Endothelial cell of umbilical vein (primary cell): ENCODE data around the gene ICAM1. TPM values are rescaled to one million over a fixed set of nuclear protein-coding genes. Genes with fewer than 3 reads are reported as not detected.

Source experiments
- BruUV-seq: library from RNA; stranded (reverse); fragments of 400-500 nt; replicated peaks from 2 replicates; lab custom pipeline; 2021; lab: Mats Ljungman, UMichigan
- CTCF ChIA-PET: fragments of 300-600, 350-600 bp; sonication (Branson Sonifier 250); formaldehyde crosslinking; loops from one replicate; lab custom pipeline; 2021; ENCODE audit warnings: antibody characterized with exemption, inconsistent platforms; lab: Charles Lee
- POLR2A ChIA-PET: fragments of 300-600, 350-600 bp; sonication (Branson Sonifier 250); formaldehyde crosslinking; loops from one replicate; lab custom pipeline; 2021; ENCODE audit warnings: antibody characterized with exemption, inconsistent platforms; lab: Charles Lee
- DNase-seq: peaks from one replicate; pipeline ENCODE4 v3.0.0-alpha.2; 2011; ENCODE audit warnings: low read depth, low spot score
- FAIRE-seq: peaks from 2 replicates; lab custom pipeline; 2011; peaks lifted over from hg19 to GRCh38; lab: Jason Lieb, UNC
- H2AFZ ChIP-seq: 2 replicates; pipeline ENCODE4 v1.6.0; 2012; ENCODE audit warnings: low read depth, low read length, control low read depth, inconsistent platforms
- H3K27ac ChIP-seq: 2 replicates; pipeline ENCODE4 v1.5.1; 2011; ENCODE audit warnings: low read depth, mild to moderate bottlenecking, control low read depth, low read length, moderate library complexity; ENCODE audit not compliant: insufficient read depth
- H3K27me3 ChIP-seq, 2 experiments: 2 replicates each; pipeline versions ENCODE4 v1.6.0 to v1.6.1; 2011; ENCODE audit warnings: low read length in 2 of 2, mixed read lengths in 1 of 2; ENCODE audit not compliant: control insufficient read depth in 2 of 2, insufficient read depth in 2 of 2
- H3K36me3 ChIP-seq, 2 experiments: 2 replicates in 1 of 2; 3 replicates in 1 of 2; pipeline ENCODE4 v1.5.1; 2011; ENCODE audit warnings: low read length in 2 of 2, mild to moderate bottlenecking in 1 of 2, moderate library complexity in 1 of 2; ENCODE audit not compliant: control insufficient read depth in 2 of 2, insufficient read depth in 2 of 2; ENCODE audit errors: extremely low read depth in 1 of 2
- H3K4me1 ChIP-seq: 3 replicates; pipeline ENCODE4 v1.5.1; 2011; ENCODE audit warnings: mild to moderate bottlenecking, low read length; ENCODE audit not compliant: control insufficient read depth, insufficient read depth; ENCODE audit errors: extremely low read depth
- H3K4me2 ChIP-seq: 2 replicates; pipeline ENCODE4 v1.6.1; 2011; ENCODE audit warnings: low read length, control low read depth, mixed read lengths; ENCODE audit not compliant: insufficient read depth
- H3K4me3 ChIP-seq, 3 experiments: fragments of 200-600 bp in 1 of 3; sonication (generic), shearing (Covaris generic) in 1 of 3; replicated peaks in 1 of 3; 2 replicates each; pipeline ENCODE4 v1.5.1; 2011 to 2016; ENCODE audit warnings: control low read depth in 3 of 3, low read length in 3 of 3, mild to moderate bottlenecking in 2 of 3, inconsistent platforms in 1 of 3, low read depth in 1 of 3, moderate library complexity in 1 of 3; ENCODE audit not compliant: insufficient read depth in 1 of 3
- H3K79me2 ChIP-seq: 2 replicates; pipeline ENCODE4 v1.6.0; 2012; ENCODE audit warnings: low read length, inconsistent platforms; ENCODE audit not compliant: control insufficient read depth, insufficient read depth
- H3K9ac ChIP-seq: replicated peaks from 2 replicates; pipeline ENCODE3; 2011; ENCODE audit warnings: low read length, control low read depth; ENCODE audit not compliant: insufficient read depth; ENCODE audit errors: extremely low read depth
- H3K9me1 ChIP-seq: replicated peaks from 3 replicates; pipeline ENCODE4 v1.6.0; 2011; ENCODE audit warnings: mild to moderate bottlenecking, low read length; ENCODE audit not compliant: control insufficient read depth, insufficient read depth; ENCODE audit errors: extremely low read depth
- H3K9me3 ChIP-seq: replicated peaks from 2 replicates; pipeline ENCODE4 v1.5.1; 2012; ENCODE audit warnings: low read length, inconsistent platforms; ENCODE audit not compliant: control insufficient read depth, insufficient read depth
- H4K20me1 ChIP-seq: replicated peaks from 2 replicates; pipeline ENCODE3; 2011; ENCODE audit warnings: mild to moderate bottlenecking, low read length; ENCODE audit not compliant: control insufficient read depth, insufficient read depth; ENCODE audit errors: extremely low read depth
- EZH2 ChIP-seq: IDR thresholded peaks from 2 replicates; pipeline ENCODE4 v1.6.1; 2012; ENCODE audit warnings: borderline replicate concordance, low read depth, mild to moderate bottlenecking, moderate library complexity, low read length, inconsistent platforms; ENCODE audit not compliant: severe bottlenecking
- FOS ChIP-seq: IDR thresholded peaks from 2 replicates; pipeline ENCODE4 v1.6.1; 2011; ENCODE audit warnings: mild to moderate bottlenecking, low read length, moderate library complexity, borderline replicate concordance; ENCODE audit not compliant: insufficient read depth
- GATA2 ChIP-seq: IDR thresholded peaks from 2 replicates; pipeline ENCODE4 v1.7.0; 2011; ENCODE audit warnings: low read depth, mild to moderate bottlenecking, moderate library complexity, mixed read lengths, low read length; ENCODE audit not compliant: insufficient read length, insufficient read depth
- JUN ChIP-seq: IDR thresholded peaks from 2 replicates; pipeline ENCODE4 v1.6.1; 2011; ENCODE audit warnings: borderline replicate concordance, low read depth; ENCODE audit not compliant: insufficient read length, insufficient read depth
- MYC ChIP-seq: IDR thresholded peaks from one replicate; pipeline ENCODE4 v1.6.1; 2011; ENCODE audit warnings: mild to moderate bottlenecking, low read depth, low read length
- POLR2A ChIP-seq: IDR thresholded peaks from 2 replicates; pipeline ENCODE4 v1.6.1; 2012; ENCODE audit warnings: low read depth, mild to moderate bottlenecking, control low read depth, low read length
- POLR2AphosphoS5 ChIP-seq: IDR thresholded peaks from 2 replicates; pipeline ENCODE4 v1.6.1; 2012; ENCODE audit warnings: low read depth, mild to moderate bottlenecking, control low read depth, low read length, moderate library complexity; ENCODE audit not compliant: insufficient read depth
- dilution Hi-C: fragments of 300-500 bp; cut with MboI; formaldehyde crosslinking; loops from one replicate; pipeline ENCODE4 v1.15.0; 2019; ENCODE audit warnings: low sequenced_read_pairs; ENCODE audit not compliant: extremely low pct_ligation_motif_present
- intact Hi-C: fragments of 100-400 bp; cut with micrococcal nuclease; formaldehyde crosslinking; loops from one replicate; pipeline ENCODE4 v1.10.0; 2022
- polyA plus RNA-seq, 4 experiments: library from polyadenylated mRNA; depleted of rRNA in 3 of 4; stranded (reverse) in 3 of 4; unstranded in 1 of 4; fragments of >200 nt; gene quantifications; 2 replicates each; pipeline versions ENCODE4 v1.2.1 to v1.2.3, GENCODE V29; 2011 to 2012; ENCODE audit warnings: missing spikeins in 1 of 4
- total RNA-seq: library from RNA; stranded (reverse); gene quantifications from 2 replicates; pipeline ENCODE4 v1.2.3, GENCODE V29; 2021
- TF ChIP-seq, protein P1 (sequence below), 2 donors: IDR thresholded peaks; 1 replicate in 1 of 2; 2 replicates in 1 of 2; pipeline ENCODE4 v1.5.1; 2011; ENCODE audit warnings: low read length in 2 of 2, mild to moderate bottlenecking in 2 of 2, moderate library complexity in 2 of 2, control low read depth in 1 of 2, inconsistent platforms in 1 of 2, low read depth in 1 of 2; ENCODE audit not compliant: insufficient read depth in 1 of 2; ENCODE audit errors: extremely low read depth in 1 of 2

The ICAM1 gene
- total and polyA plus RNA-seq, 2 donors (not counting 3 experiments of a cell fraction or from before 2014, with no cell fraction given): 20.5 to 30.4 TPM

DNA sequence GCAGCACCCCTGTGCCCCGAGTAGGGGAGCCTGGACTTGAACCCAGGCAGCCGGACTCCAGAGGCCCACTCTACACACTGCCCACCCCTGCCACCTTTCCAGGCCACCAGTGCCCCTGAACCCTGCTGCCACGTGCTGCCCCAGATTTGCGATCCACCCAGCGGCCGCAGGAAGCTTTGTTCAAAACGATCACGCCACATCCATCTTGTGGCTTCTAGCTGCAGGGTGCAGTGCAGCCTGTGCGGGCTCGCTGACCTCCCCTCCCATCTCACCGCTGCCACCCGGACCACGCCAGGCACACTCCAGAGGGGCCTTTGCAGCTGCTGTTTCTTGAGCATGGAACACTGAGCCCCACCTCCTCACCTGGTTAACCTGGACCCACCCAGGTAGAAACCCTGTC lies 58.6 kb downstream of the ICAM1 start:
- Histone ChIP-seq H3K36me3 (peaks cover 9 to 29% of the 10 kb centered on the region in 2 experiments), H3K9me3 (no peaks in the 10 kb centered on the region), H3K4me1 (peaks cover 15% of the 10 kb centered on the region), H3K79me2 (peaks cover 26% of the 10 kb centered on the region), H4K20me1 (no peaks in the 10 kb centered on the region), H3K9me1 (no peaks in the 10 kb centered on the region), H3K4me3 (no peak overlapping the region), H3K27me3 (no peaks in the 10 kb centered on the region), H3K9ac (no peak overlapping the region), H3K27ac (no peak overlapping the region), H2AFZ (no peak overlapping the region), H3K4me2 (no peak overlapping the region)
- intact Hi-C loops: no loop called here
- CTCF ChIA-PET: interaction anchor here (1.0 to 1.6 kb wide), 2 partner anchors 14 to 60 kb away, joined by 3 read pairs; no protein-coding TSS in a partner anchor
- TF ChIP-seq, protein P1, sequence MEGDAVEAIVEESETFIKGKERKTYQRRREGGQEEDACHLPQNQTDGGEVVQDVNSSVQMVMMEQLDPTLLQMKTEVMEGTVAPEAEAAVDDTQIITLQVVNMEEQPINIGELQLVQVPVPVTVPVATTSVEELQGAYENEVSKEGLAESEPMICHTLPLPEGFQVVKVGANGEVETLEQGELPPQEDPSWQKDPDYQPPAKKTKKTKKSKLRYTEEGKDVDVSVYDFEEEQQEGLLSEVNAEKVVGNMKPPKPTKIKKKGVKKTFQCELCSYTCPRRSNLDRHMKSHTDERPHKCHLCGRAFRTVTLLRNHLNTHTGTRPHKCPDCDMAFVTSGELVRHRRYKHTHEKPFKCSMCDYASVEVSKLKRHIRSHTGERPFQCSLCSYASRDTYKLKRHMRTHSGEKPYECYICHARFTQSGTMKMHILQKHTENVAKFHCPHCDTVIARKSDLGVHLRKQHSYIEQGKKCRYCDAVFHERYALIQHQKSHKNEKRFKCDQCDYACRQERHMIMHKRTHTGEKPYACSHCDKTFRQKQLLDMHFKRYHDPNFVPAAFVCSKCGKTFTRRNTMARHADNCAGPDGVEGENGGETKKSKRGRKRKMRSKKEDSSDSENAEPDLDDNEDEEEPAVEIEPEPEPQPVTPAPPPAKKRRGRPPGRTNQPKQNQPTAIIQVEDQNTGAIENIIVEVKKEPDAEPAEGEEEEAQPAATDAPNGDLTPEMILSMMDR (IDR thresholded peaks at IDR 0.05; ENCODE audit: extremely low read depth in 1 of 2, insufficient read depth in 1 of 2, low read depth in 1 of 2, low read length in 2 of 2): no peak
- no peak for TF ChIP-seq EZH2
- no peak for TF ChIP-seq POLR2A
- TF ChIP-seq FOS: no peak
- no peak for TF ChIP-seq JUN
- no peak for TF ChIP-seq MYC
- TF ChIP-seq POLR2AphosphoS5: no peak
- no peak for TF ChIP-seq GATA2
- POLR2A ChIA-PET: no interaction called here
- BruUV-seq: no TSS peak
- dilution Hi-C loops: no loop called here
- FAIRE-seq: no peak
- DNase-seq: no peak
